GM18519 (cell line): ENCODE measurements around the gene FLNC.

Source experiments
- ATAC-seq: cut with Tn5 transposase; IDR thresholded peaks from one replicate; pipeline ENCODE4 v1.9.1; 2021; ENCODE audit warnings: mild to moderate bottlenecking, moderate library complexity; ENCODE audit not compliant: unreplicated experiment, low FRiP score

The FLNC gene

DNA sequence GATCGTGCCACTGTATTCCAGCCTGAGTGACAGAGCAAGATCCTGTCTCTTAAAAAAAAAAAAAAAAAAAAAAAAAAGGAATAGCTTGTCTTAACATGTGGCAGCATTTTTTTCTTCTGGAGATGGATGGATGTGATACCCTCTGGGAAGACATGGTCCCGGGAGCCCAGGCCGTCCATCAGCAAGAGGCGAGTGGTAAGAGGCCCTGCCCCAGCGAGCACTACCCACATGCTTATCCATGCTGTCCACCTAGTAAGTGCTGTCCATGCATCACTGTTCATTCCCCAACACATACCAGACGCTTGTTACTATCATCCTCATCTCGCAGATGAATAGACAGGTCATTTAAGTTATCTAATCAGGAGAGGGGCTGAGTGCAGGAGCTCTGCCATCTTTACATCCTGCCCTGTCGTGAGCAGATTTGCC, 45.3 kb downstream of the FLNC start:
- ATAC-seq, result no peak

DNA sequence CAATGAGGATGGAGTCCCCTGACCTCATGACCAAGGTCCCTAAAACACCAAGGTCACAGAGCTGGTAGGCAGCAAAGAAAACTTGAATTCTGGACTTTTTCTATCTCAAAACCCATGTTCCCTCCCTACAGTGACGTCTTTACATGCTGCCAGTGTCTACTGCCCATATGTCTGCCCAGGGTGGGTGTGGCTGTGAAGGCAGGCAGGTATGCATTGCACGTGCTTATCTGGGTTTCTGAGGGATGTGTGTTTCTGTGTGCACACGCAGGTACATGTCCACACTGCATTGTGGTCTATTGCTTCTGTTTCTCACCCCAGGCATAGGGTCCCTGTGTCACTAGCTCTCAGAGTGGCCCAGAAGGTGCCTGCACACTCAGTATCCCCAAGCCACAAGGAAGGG, 45.9 kb downstream of the FLNC start:
- ATAC-seq, result no peak

DNA sequence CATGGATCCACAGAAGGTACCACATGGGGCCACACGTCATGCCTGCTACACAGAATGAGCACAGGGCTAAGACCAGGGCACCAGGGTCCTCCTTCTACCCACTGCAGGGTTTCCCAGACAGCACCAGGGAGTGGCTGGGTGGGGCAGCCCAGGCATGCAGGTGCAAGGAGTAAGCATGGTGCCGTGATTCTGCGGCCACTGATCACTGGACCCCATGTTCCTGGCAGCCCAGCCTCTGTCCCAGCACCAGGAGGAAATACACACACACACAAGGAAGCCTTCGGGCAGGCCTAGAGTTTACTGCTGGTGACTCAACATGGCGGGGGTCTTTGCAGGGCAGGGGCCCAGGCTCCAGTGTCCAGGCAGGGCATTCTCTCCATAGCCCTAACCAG, 46.4 kb downstream of the FLNC start:
- ATAC-seq, result no peak

DNA sequence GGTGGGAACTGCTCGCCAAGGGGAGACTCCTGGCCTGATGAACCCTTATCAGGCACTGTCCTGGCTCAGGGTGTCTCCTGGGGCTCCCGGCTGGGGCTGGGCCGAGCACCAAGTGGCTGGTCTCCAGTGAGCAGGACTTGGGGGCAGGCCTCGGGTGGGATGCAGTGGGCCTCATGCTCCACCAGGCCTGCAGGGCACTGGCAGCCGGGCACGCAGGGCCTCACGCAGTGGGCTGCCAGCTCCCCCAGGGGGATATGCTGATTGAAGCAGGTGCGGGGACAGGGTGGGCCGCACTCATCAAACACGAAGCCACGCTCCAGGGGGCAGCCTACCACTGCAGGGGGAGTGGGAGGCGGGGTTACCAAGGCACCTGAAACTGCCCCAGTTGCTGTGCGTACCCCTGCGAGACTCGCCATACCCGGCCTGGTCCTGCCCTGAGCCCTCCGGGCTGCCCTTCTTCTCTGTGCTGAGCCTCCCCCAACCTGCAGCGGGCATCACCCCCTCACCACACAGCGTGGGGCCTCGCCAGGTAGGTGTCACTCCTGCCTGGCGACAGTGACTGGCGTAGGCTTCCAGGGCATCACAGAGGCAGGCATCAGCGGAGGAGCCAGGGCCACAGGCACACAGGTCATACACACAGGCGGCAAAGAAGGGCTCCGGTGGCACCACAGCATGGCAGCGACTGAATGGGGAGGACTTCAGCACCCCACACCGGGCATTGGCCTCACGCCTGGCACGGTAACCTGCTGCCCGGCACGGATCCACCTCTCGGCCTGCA, 47.0 kb downstream of the FLNC start:
- ATAC-seq, result no peak

DNA sequence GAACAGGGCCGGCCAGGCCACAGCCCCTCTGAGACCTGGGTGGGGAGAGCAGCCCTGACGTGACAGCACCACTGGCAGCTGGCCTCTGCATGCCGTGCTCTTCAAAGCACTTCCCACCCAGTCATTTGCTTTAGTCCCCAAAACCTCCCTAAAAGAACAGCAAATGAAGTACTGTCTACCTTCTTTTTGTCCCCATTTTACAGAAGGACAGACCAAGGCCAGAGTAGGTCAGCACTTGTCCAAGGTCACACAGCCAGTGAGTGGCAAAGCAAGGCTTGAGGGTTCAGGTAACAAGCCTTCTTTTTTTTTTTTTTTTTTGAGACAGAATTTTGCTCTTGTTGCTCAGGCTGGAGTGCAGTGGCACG, 47.5 kb downstream of the FLNC start:
- no peak for ATAC-seq

DNA sequence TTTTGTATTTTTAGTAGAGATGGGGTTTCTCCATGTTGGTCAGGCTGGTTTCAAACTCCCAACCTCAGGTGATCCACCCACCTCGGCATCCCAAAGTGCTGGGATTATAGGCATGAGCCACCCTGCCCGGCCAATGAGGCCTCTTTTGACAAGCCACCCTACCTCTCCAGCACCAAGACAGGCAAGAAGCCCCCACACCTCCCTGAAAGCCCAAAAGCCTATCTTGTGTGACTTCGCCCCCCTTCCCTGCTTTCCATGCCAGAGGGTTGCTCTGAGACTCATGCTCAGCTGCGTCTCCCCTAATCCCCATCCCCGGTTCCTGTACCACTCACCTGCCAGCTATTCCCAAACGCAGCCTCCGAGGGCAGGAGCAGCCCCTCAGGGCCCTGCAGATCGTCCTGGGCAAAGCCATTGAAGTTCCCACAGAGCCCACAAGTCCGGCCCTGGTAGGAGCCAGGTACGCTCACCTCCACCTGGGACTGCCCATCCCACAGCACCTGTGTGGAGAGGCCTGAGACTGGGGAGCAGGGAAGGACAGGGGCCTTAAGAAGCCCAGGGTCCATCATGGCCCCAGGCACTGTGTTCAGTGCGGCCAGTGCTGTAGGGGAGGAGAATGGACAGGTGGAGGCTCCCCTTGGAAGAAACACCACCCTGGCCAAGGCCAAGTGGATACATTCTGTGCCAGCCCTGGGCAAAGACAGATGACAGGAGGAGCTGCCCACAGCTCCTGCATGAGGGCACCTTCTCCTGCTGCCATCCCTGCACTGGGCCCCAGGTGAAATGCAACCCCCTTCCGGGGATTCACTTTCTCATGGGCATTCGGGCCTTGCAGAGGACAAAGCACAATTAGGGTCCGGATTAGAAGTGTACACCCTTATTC, 48.3 kb downstream of the FLNC start:
- ATAC-seq, result no peak

DNA sequence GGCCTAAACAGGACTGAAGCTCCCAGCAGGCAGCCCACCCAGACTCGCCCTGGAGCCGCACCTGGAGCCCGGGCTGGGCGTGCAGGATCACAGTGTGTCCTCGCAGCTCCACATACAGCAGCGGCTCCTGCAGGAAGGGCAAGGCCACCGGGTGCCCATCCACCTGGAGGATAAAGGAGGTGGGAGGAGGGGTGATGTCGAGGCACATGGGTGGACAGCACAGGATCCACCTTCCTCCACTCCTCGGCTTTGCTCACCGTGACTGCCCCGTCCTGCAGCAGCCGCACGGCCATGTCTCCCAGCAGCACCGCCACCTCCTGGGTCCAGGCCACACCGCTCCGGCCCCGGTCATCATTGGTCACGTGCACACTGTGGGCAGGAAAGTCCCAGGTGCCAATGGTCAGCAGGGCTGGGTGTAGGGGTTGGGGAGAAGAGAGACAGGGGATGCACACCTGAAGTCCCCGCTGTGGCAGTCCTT, 49.3 kb downstream of the FLNC start:
- no peak for ATAC-seq

DNA sequence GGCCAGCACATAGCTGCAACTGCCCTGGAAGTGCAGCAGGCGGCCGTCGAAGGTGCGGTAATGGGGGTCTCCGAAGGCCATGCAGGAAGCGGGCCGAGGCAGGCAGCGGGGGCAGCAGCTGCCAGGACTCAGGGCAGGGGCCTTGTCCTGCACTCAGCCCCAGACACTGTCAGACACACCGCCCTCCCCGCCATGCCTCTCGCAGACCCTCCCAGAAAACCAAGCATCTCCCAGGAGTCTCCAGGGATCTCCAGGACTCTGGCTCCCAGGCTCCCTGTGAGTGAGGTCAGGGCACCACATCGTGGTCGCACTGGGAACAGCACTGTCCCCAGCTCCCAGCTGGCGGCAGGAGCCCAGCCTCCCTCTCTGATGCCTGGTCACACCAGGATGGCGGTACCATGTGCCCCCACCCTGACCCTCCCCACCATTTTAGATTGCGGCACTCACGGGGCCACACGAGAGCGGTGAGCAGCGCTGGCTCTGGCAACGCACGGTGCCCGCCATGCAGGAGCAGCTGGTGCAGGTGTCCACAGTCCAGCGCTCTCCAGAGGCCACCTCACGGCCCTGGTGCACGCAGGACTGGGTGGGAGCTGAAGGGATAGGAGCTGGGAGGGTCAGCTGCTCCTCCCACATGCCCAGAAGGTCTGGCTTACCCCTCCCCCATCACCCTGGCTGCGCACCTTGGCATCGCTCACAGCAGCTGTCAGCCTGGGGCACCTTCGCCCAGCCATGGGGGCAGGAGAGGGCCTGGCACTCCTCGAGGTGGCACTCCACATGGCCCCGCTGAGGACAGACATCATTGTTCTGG, 49.9 kb downstream of the FLNC start:
- ATAC-seq, result no peak

DNA sequence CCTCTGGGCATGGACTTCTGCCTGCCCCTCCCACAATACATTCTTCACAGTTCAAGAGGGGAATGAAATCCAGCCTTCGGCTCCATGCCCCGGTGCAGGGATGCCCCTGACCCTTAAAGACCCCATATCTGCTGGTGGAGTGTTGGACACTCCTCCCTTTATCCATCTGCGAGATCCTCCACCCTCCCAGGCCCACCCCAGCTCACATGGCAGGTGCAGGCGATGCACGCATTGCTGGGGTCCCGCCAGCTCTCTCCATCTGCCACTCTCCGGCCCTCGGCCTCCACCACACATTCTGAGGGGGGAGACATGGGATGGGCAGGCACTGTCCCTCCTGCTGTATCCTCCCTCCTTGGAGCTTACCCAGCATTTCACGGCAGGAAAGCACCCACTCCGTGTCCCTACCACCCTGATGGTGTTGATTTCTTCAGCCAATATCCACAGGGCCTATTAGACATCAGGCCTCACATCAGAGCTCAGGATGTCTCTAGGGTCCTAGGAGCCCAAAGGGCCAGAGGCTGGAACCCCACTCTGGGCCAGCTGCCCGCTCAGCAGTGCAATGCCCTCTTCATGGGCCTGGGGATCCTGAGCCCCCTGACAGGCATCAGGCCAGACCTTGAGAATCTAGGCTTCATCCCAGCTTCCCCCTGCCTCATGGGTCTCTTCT, 50.7 kb downstream of the FLNC start:
- no peak for ATAC-seq

DNA sequence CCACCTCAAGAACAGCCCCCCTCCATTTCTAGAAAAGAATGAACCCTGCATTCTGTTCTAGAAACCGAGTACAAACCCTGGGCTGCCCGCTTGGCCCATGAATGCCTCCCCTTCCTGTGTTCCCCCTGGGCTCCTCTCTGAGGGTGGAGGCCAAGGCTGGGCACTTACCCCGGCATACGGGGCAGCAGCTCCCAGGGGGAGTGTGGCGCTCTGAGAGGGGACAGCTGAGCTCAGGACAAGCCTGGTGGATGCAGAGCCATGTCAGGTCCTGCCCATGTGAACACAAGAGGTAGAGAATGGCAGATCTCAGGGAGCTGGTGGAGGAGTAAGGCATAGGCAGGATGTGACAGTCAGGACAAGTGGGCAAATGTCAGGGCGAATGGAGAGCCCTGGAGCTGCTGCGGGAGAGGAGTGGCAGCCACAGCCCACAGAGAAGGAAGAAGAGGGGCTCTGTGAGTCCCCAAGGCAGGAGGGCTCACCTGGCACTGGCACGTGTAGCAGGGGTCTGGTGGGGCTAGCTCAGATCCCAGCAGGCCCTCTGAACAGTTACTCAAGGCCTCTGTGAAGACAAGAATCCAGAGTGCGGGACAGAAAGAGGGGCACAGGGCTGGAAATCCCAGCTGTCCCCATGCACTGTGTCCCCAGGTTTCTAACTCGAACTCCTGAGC, 51.4 kb downstream of the FLNC start:
- no peak for ATAC-seq

DNA sequence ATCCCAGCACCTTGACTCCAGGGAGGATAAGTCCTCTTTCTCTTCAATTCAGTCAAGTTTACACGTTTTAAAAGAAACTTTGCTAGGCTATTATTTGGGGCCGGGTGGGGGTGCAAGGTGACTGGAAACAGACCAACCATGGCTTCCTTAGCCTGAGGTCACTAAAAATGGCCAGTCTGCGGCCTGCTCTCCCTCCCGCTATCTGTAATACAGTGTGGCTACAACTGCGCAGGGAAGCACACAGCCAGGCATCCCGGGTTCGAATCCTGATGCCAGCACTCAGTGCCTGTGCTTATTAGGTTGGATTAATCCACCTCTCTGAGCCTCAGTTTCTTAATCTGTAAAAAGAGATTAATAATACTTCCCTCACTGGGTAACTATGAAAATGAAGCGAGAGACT, 51.9 kb downstream of the FLNC start:
- no peak for ATAC-seq

DNA sequence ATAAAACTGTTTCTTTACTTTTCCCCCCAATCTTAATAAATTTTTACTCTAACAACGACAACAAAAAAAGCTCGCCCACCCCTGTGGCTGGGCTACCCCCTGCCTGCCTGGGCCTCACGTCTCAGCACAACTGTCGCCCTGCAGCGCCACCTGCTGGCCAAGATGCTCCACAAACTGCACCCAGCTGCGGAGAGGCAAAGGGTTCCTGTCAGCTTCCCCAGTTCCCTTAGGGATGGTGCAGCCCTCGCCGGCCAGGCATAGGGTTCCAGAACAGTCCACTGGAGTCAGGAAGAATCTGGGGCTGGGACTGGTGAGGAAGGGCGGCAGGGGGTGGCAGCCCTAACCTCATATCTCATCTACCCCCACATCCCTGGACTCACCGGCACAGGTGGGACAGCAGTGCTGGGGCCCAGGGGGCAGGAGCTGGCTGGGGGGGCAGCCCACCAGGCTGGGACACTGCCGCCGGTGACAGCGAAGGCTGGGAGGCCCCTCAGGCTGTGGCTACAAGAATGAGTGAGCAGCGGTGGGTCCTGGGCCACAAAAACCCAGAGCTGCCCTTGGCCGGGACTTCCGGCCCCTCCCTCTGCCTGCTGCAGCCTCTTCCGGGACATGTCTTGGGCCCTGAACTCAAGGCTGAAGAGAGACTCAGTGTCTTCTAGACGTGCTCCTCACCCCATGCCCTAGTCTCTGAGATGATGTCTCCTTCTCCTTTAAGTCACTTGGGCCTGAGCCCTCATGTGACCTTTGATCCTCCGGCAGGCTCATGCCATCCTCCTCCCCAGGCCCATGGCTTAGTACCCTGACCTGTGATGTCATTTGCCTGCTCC, 53.6 kb downstream of the FLNC start:
- ATAC-seq, result no peak

DNA sequence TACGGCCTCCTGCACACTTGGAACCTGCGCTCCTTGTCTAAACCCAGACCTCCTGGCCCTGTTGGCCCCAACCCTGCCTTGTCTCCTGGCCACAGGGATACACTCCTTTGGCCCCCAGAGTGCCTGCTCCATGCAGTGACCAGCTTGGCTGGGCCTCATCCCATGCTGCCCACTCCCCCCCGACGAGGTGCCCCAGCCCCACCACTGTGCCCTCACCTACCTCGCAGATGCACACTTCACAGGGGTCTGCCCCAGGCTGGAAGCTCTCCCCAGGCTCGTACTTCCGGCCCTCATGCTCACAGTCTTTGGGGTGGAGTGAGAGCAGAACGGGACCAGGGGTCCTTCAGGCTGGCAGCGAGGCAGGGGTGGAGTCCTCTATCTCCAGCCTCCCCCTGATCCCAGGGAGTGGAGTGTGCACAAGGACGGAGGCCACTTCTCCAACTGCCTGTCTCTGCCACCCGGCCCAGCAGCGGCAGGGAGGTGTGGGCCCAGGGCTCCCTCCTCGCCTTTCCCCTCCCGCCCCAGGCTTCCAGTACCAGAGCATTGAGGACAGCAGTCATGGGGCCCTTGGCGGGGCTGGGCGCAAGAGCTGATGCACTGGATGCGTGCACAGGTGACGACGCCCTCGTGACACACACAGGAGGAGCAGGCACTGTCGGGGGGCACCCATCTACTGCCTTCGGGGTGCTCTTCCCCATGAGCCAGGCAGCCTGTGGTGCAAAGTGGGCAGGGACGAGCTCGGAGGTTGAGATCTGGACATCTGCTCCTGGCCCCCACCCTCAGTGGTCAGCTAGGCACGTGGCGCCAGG, 54.6 kb downstream of the FLNC start:
- ATAC-seq, result no peak

DNA sequence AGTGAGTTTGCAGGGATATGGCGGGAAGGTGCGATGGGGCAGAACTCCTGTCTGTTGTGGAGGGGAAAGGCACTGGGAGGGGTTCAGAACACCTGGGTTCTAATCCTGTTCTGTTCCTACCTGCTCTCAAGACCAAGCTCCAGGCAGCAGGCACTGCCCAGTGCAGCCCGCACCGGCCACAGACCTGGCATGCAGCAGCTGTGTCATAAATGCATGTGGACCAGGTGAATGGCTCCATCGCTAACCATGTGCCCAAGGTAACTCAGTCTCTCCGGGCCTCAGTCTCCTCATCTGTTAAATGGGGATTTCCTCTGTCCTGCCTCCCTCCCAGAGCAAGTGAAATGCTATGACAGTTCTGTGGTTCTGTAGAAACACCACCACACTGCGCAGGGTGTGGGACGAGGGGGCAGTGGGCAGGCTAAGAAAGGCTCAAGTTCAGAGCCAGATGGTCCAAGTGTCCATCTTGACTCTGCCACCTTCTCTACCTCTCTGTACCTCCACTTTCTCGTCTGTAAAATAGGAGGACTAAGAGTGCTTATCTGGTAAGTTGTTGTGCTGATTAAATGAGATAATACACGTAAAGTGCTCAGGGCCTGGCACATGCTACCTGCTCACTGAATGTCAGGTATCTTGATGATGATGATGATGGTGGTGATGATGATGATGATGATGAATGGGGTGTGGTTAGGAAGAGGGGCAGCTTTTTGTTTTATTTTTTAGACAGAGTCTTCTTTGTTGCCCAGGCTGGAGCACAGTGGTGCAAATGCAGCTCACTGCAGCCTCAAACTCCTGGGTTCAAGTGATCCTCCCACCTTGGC, 55.4 kb downstream of the FLNC start:
- no peak for ATAC-seq

DNA sequence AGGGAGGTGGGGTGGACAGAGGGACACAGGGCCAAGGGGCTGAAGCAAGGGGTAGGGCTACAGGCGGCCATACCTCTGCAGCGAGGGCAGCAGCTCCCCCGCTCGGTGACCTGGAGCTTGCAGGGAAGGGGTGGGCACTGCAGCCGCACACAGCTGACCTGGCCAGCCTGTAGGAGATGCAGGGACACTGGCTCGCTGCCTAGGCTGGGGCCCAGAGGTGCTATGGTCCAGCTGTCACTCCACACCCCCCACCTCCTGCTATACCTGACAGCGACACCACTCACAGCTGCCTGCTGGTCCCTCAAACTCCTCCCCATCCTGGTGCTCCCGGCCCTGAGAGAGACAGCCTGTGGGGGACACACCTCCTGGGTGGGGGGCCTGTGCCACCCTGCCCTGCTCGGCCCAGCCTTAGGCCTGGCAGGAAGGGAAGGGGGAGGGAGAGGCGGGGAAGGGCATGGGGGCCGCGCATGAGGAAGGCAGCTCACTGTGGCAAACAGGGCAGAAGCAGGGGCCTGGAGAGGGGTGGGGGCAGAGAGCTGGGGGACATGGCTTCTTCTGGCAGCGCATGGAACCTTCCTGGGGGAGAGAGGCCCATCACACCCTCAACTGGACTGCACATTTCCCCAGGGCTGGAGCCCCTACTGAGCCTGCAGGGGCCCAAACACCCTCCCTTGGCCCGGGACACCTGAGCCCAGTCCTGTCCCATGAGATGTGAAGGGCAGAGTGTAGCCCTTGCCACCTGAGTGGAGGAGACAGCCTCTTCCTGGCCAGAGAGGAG, 56.4 kb downstream of the FLNC start:
- no peak for ATAC-seq

DNA sequence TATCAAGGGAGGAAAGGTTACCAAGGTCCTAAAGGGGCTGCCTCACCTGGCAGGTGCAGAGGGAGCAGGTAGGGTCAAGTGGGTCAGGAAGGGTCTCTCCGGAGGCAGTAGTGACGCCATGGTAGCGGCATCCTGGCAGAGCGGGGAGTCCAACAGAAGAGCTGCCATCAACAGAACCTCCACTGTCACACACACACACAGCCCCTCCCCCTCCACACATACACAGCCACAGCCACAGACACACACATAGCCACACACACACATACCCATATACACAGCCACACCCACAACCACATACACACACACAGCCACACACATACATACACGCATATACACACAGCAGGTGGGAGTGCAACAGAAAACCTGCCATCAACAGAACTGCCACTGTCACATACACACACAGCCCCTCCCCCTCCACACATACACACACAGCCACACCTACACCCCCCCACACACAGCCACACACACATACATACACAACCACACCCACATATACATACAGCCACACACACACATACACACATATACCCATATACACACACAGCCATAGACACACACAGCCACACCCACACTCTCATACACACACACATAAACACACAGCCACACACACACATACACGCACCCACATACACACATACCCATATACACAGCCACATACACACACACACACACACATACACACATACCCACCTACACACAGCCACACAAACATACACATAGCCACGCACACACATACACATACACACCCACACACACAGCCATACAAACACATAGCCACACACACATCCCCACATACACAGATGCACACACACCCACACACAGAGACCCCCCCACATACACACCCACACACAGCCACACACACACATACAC, 57.2 kb downstream of the FLNC start:
- ATAC-seq, result no peak
